ENCODE data around the gene ST6GALNAC6.
"Not testable (repeated sequence)": the region's sequence is repeated elsewhere in the genome, so short reads cannot be mapped to it uniquely, and the experiment has no call there.

Gene ST6GALNAC6

GRCh38 chr9:127887792-127888191 is 11.6 kb downstream of the ST6GALNAC6 start:
- no peak for DNase-seq

GRCh38 chr9:127886401-127886972 is 12.9 kb downstream of the ST6GALNAC6 start:
- DNase-seq, result no peak

- DNase-seq, result no peak
These were observed 13.7 kb downstream of the ST6GALNAC6 start for GRCh38 chr9:127885508-127886281.

- no peak for DNase-seq
These were observed 14.4 kb downstream of the ST6GALNAC6 start for GRCh38 chr9:127884976-127885490.

GRCh38 chr9:127884427-127884911 is 14.9 kb downstream of the ST6GALNAC6 start:
- no peak for DNase-seq

GRCh38 chr9:127883959-127884358 is 15.4 kb downstream of the ST6GALNAC6 start:
- no peak for DNase-seq

GRCh38 chr9:127881715-127882114 is 17.7 kb downstream of the ST6GALNAC6 start:
- DNase-seq, result not testable (repeated sequence)

GRCh38 chr9:127880143-127880542 is 19.3 kb downstream of the ST6GALNAC6 start:
- no peak for DNase-seq

- no peak for DNase-seq
These were observed 20.6 kb downstream of the ST6GALNAC6 start for GRCh38 chr9:127878652-127879390.

- no peak for DNase-seq
These were observed 21.3 kb downstream of the ST6GALNAC6 start for GRCh38 chr9:127878001-127878651.

GRCh38 chr9:127877566-127877998 is 21.8 kb downstream of the ST6GALNAC6 start, which contains the start of gene AK1:
TSS of gene AK1 (minus strand) at chr9:127877675. CDS start at chr9:127874617, 3,058 bp downstream.
- DNase-seq, result no peak

- DNase-seq, result no peak
These were observed 22.4 kb downstream of the ST6GALNAC6 start for GRCh38 chr9:127876764-127877562.

- no peak for DNase-seq
These were observed 23.2 kb downstream of the ST6GALNAC6 start for GRCh38 chr9:127876026-127876763.

- DNase-seq, result no peak
These were observed 24.0 kb downstream of the ST6GALNAC6 start for GRCh38 chr9:127875306-127875966.

- DNase-seq, result no peak
These were observed 24.8 kb downstream of the ST6GALNAC6 start for GRCh38 chr9:127874301-127875221.

- DNase-seq, result no peak
These were observed 25.5 kb downstream of the ST6GALNAC6 start for GRCh38 chr9:127873886-127874285.

GRCh38 chr9:127873223-127873691 is 26.1 kb downstream of the ST6GALNAC6 start:
- no peak for DNase-seq

GRCh38 chr9:127872369-127873222 is 26.8 kb downstream of the ST6GALNAC6 start:
- no peak for DNase-seq

Measured in stimulated activated CD4-positive, alpha-beta T cell treated with anti-CD3 and anti-CD28 coated beads, Interleukin-1b, Interleukin-23, amount 100 ng/mL, for 48 hours (primary cell).